GM21717 (cell line): Measurements from ENCODE around the gene ADAM22.

Experiments used
- ATAC-seq: cut with Tn5 transposase; IDR thresholded peaks from one replicate; pipeline ENCODE4 v1.9.1; 2021; ENCODE audit warnings: mild to moderate bottlenecking, moderate library complexity; ENCODE audit not compliant: unreplicated experiment

Gene ADAM22

GRCh38 chr7:87948371-87948770 lies 14.3 kb downstream of the ADAM22 start:
- ATAC-seq: no peak

DNA sequence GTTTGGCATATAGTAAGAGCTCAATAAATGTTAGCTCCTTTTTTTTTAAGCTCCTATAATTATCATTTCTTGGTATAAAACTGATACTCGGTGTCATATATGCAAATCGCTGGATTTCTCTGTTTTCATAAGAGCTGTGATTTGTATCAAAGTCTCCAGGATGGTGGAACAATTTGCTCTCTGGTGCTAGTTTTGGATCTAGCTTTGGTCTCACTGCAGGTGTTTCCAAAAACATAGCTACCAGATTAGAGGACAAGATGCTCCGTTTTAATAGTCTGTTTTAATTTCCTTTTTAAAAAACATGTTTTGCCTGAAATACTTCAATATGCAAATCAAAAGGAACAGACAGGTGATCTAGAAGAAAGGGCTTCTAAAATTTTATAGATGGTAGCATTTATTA lies 25.3 kb downstream of the ADAM22 start:
- no peak for ATAC-seq

GRCh38 chr7:87960239-87960638 lies 26.2 kb downstream of the ADAM22 start:
- ATAC-seq: no peak

DNA sequence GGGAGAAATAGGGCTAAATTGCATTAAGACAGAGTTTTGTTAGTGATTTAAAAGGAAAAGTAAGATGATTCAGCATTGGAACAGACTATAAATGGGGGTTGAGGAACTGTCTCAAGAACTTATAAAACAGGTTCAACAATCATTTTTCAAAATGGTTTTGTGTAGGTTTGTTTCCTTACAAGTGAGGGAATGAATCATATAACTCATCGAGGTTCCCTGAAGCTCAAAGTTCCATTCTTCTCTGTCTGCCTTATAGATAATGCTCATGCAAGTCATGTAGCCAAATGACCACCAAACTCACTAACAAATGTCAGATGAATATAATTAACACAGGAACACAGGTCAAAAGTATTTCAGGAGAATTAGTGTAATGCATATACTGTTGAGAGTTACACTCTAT lies 27.7 kb downstream of the ADAM22 start:
- no peak for ATAC-seq

DNA sequence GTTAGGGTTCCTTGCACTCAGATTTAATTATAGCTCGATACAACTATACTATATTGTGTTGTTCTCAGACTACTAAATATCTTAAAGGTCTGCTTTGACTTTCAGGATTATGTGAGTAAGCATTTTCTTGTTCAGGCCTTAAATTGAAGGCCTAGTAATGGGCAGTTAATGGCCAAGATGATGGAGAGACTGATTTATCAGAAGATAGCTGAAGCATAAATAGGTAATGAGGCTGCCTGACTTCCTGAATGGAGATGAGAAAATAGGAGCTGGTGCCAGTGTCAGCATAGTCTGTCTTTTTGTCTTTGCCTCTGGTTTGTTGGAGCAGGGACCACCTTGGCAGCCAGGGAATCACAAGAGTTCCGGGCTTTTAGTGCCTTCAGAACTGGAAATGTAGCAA lies 32.2 kb downstream of the ADAM22 start:
- no peak for ATAC-seq

DNA sequence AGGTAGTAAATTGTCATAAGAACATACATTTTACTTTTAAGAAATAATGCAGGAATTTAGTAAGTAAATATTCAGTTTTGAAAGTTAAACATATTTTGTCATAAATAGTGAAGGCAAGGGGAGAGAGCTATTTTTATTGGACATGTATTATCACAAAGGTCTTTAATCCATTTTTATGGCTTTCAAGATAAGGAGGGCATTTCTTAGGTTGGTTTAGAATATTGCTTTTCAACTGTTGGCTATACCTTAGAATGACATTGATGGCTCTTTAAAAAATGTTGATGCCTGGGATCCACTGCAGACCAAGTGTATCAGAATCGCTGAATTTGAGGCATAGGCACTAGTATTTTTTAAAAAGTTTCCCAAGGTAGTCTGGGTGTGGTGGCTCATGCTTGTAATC lies 34.0 kb downstream of the ADAM22 start:
- ATAC-seq: no peak

- no peak for ATAC-seq
Measured at GRCh38 chr7:87982116-87982515, 48.1 kb downstream of the ADAM22 start.

DNA sequence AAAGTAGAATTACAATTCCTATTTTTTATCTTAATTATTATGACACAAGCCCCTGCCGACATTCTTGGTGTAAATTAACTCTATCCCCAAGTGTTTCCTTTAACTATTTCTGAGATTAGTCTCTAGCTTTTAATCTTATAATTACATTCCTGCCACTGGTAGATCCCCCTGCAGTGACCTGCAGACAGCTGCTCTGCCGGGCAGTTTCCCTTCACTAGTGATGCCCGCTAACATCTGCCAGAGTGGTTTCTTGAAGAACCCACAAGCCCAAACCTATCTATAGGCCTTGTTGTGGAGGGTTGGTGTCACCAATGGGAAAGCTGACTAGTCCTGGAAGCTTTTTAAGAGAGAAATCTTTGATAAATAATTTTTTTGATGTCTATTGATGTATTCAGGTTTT lies 50.0 kb downstream of the ADAM22 start:
- no peak for ATAC-seq

DNA sequence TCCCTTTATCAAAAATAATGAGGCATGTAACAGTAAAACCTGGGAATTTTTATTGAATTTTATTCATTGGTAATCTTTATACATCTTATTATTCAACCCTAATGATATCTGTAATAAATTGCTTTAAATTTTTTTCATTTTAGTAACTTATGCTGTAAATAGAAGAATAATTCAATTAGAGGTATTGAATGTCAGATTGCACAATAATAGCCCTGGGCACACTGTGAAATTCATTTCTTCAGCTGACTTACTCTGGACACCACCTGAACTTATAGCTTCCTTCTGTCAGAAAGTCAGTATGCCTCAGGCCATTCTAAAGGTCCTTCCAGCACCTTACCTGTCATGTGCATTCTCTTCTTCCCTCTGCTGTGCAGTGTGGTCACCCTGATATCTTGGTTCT lies 59.2 kb downstream of the ADAM22 start:
- ATAC-seq: no peak

DNA sequence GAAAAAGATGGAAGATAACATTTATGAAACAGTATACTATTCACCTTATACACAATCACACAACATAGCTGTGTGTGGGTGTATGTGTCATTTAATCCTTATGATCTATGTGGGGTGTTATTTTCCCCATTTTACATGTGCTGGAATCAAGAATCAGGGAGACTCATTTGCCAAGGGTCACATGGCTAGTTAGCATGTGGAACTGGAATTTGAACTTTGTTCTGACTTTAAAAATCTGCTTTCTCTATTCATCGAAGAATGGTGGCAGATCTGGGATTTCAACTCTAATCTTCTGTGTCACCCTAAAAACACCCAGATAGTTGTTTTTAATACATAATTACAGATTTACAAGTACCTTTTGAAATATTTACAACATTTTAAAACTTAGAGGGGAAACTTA lies 65.2 kb downstream of the ADAM22 start:
- no peak for ATAC-seq

GRCh38 chr7:88001744-88002530 lies 67.9 kb downstream of the ADAM22 start:
- ATAC-seq: no peak

DNA sequence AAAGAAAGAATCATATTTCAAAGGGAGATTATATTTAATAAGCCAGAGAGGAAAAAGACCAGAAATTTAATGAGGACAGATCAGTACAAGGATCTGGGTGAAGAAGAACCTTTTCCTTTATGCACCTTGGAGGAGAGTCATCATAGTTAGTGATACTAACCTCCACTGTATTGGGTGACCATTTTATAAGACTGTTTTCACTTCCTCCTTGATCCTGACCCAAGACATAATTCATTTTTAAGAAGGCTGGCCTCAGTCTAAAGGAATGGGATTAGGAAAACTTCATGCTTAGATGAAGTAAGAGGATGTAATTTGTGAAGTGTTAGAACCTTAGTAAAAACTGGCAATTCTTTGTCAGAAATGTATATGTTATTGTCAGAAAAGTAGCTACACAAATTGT lies 68.6 kb downstream of the ADAM22 start:
- no peak for ATAC-seq

GRCh38 chr7:88003581-88003980 lies 69.5 kb downstream of the ADAM22 start:
- ATAC-seq: no peak

DNA sequence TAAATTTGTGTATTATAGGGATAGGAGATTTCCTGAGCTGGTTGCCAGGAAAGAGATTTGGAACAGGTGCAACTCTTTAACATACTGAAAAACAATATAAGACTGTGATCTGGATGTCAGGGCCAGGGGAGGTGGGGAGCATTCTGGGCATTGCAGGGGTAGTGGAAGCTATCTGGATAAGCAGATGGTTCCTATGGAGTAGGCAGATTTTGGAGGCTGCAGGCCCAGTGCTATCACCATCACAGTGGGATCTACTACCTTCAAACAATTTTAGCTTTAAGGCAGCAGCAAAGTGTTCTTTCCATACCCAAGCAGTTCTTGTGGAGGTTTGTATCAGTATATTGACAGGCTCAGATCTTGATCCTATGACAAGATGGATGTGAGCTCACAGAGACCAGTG lies 71.1 kb downstream of the ADAM22 start:
- no peak for ATAC-seq

GRCh38 chr7:88009651-88010050 lies 75.6 kb downstream of the ADAM22 start:
- no peak for ATAC-seq

DNA sequence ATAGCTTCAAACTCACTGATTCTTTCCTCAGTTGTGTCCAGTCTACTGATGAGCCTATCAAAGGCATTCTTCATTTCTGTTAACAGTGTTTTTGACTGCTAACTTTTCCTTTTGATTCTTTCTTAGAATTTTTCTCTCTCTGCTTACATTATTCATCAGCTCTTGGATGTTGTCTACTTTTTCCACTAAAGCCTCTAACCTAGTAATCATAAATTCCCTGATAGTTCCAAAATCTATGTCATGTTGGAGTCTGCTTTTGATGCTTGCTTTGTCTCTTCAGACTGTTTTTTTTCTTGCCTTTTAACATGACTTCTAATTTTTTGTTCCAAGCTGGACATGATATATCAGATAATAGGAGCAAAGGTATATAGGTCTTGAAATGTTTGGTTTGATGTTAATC lies 78.0 kb downstream of the ADAM22 start:
- ATAC-seq: no peak

DNA sequence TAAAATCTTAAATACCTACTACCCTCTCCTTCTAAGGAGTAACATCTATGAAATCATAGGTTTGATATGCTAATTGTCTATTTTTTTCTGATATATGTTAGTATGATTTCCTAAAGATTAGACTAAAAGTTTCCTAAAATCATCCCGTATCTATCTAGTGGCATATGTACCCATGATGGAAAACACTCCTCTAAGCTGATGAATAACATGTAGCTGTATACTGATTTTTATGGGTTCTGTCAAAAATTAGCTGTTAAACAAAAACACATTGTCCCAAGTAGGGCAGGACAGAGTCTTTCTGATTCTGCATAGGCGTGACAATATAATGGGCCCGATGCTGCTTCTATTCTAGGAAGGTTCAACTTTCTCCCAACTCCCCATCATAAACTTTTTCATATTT lies 79.9 kb downstream of the ADAM22 start:
- ATAC-seq: no peak

DNA sequence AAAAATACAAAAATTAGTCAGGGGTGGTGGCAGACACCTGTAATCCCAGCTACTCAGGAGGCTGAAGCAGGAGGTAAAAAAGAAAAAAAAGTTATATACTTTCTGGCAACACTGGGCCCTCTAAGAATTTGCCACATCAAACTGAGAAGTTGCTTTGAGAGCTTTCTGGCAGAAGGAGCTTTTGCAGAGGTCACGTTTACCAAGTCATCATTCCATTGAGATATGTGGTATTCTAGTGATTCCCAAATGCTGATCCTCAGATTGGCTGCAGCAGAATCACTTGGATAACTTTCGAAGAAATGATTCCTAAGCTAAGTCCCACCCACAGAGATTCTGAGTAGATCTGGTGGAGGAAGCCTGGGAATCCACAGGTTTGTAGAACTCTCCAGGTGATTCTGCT lies 80.5 kb downstream of the ADAM22 start:
- ATAC-seq: no peak

- ATAC-seq: no peak
Measured at GRCh38 chr7:88015309-88015708, 81.3 kb downstream of the ADAM22 start.

DNA sequence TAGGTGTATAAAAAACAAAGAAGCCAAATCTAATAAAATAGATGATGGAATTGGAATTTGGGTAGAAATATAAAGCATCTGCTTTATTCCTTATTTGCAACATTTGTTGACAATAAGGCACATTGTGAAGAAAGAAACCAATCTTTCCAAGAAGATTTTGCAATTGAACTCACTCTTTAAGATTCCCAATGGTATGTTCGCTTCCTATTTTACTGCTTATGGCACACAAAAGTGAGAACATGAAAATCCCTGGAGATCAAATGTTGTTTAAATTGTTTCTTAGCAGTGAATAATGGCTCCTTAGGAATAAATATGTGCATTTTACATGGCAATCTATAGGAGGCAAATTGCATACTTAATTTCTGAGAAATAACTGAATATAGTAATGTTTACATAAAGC lies 84.5 kb downstream of the ADAM22 start:
- ATAC-seq: no peak

- ATAC-seq: no peak
Measured at GRCh38 chr7:88020953-88021665, 87.1 kb downstream of the ADAM22 start.

DNA sequence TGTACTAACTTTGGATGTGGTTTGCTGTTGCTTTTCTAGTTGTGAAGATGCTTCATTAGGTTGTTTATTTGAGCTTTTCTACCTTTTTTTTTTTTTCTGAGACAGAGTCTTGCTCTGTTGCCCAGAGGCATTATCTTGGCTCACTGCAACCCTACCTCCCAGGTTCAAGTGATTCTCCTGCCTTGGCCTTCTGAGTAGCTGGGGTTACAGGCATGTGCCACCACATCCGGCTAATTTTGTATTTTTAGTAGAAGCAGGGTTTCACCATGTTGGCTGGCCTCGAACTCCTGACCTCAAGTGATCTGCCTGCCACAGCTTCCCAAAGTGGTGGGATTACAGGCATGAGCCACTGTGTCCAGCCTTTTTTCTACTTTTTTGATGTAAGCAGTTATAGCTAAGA lies 93.7 kb downstream of the ADAM22 start:
- no peak for ATAC-seq
